CD8-positive, alpha-beta memory T cell (primary cell): ENCODE measurements around the gene VSTM1. TPM values are rescaled to one million over a fixed set of nuclear protein-coding genes. Genes with fewer than 3 reads are reported as not detected.
"Not testable (repeated sequence)": the region's sequence is repeated elsewhere in the genome, so short reads cannot be mapped to it uniquely, and the experiment has no call there.

ENCODE experiments used
- CTCF ChIA-PET: fragments of 350-600 bp; sonication (Branson Sonifier 250); formaldehyde crosslinking; loops from one replicate; lab custom pipeline; 2021; ENCODE audit warnings: antibody characterized with exemption; lab: Charles Lee
- POLR2A ChIA-PET: fragments of 350-600 bp; sonication (Branson Sonifier 250); formaldehyde crosslinking; loops from one replicate; lab custom pipeline; 2021; ENCODE audit warnings: antibody characterized with exemption; lab: Charles Lee
- DNase-seq, 5 donors: peaks; one replicate each; pipeline versions ENCODE4 v3.0.0 to v3.0.0-alpha.2; 2020 to 2022; ENCODE audit warnings: mixed read lengths in 1 of 5
- H3K27ac ChIP-seq: one replicate; pipeline ENCODE4 v1.7.0; 2013; ENCODE audit warnings: low read depth, mild to moderate bottlenecking, low read length, moderate library complexity
- H3K27me3 ChIP-seq: 2 replicates; pipeline ENCODE4 v1.7.0; 2013; ENCODE audit warnings: low read length, mild to moderate bottlenecking; ENCODE audit not compliant: insufficient read depth, poor library complexity, severe bottlenecking
- H3K36me3 ChIP-seq: 2 replicates; pipeline ENCODE4 v1.7.0; 2013; ENCODE audit warnings: mild to moderate bottlenecking, low read length, moderate library complexity; ENCODE audit not compliant: insufficient read depth
- H3K4me1 ChIP-seq: 2 replicates; pipeline ENCODE4 v1.7.0; 2013; ENCODE audit warnings: mild to moderate bottlenecking, low read length, moderate library complexity; ENCODE audit not compliant: insufficient read depth
- H3K4me3 ChIP-seq: 2 replicates; pipeline ENCODE4 v1.7.0; 2013; ENCODE audit warnings: mild to moderate bottlenecking, low read length
- H3K9me3 ChIP-seq: 2 replicates; pipeline ENCODE4 v1.7.0; 2013; ENCODE audit warnings: mild to moderate bottlenecking, low read length
- H3K27ac Mint-ChIP-seq, 8 donors: one replicate each; pipeline ENCODE4 v1.8.0; 2020 to 2021; ENCODE audit warnings: mixed read lengths in 8 of 8, mild to moderate bottlenecking in 6 of 8, inconsistent platforms in 3 of 8, moderate library complexity in 3 of 8
- H3K27me3 Mint-ChIP-seq, 2 donors: one replicate each; pipeline ENCODE4 v1.8.0; 2020 to 2021; ENCODE audit warnings: mixed read lengths in 2 of 2, mild to moderate bottlenecking in 1 of 2, moderate library complexity in 1 of 2
- H3K36me3 Mint-ChIP-seq, 3 donors: one replicate each; pipeline ENCODE4 v1.8.0; 2020 to 2021; ENCODE audit warnings: mixed read lengths in 3 of 3, inconsistent platforms in 1 of 3, mild to moderate bottlenecking in 1 of 3
- H3K4me1 Mint-ChIP-seq, 3 donors: one replicate each; pipeline ENCODE4 v1.8.0; 2020 to 2021; ENCODE audit warnings: mixed read lengths in 3 of 3, inconsistent platforms in 1 of 3, mild to moderate bottlenecking in 1 of 3
- H3K4me3 Mint-ChIP-seq, 7 donors: one replicate each; pipeline ENCODE4 v1.8.0; 2020 to 2021; ENCODE audit warnings: mixed read lengths in 7 of 7, mild to moderate bottlenecking in 6 of 7, moderate library complexity in 4 of 7, inconsistent platforms in 2 of 7
- H3K9me3 Mint-ChIP-seq, 5 donors: one replicate each; pipeline ENCODE4 v1.8.0; 2020 to 2022; ENCODE audit warnings: mixed read lengths in 5 of 5, mild to moderate bottlenecking in 3 of 5, moderate library complexity in 2 of 5, inconsistent platforms in 1 of 5
- polyA plus RNA-seq: library from polyadenylated mRNA; unstranded; fragments of 300-500 nt; fragmentation: Illumina TruSeq; gene quantifications from one replicate; pipeline ENCODE4 v1.2.3, GENCODE V29; 2021
- total RNA-seq, 2 experiments: library from RNA; stranded (reverse); gene quantifications; one replicate each; pipeline ENCODE4 v1.2.3, GENCODE V29; 2021

Gene VSTM1
- total and polyA plus RNA-seq, 3 experiments from 2014 or later = not detected

DNA sequence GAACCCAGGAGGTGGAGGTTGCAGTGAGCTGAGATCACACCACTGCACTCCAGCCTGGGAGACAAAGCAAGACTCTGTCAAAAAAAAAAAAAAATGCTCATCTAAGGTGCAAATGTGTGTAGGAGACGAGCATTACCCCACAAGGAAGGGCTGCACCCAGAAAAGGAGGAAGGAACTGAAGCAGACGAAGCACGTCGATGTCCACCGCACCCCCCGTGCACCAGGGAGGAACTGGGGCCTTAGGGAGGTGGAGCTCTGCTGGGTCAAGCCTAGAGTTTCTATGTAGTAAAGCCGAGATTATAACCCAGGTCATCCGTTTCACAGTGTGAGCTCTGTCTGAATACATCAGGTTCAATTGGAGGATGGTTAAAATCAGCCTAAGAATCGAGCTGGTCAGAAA is 1.1 kb downstream of the VSTM1 start:
- ChIA-PET CTCF (no interaction called here), POLR2A (no interaction called here)
- Histone ChIP-seq H3K4me1 (no peaks in the 10 kb centered on the region), H3K9me3 (no peaks in the 10 kb centered on the region), H3K27ac (no peak overlapping the region), H3K27me3 (no peaks in the 10 kb centered on the region), H3K36me3 (no peaks in the 10 kb centered on the region), H3K4me3 (no peak overlapping the region)
- Mint-ChIP-seq H3K27me3 (peaks cover 15 to 24% of the 10 kb centered on the region in 2 donors), H3K9me3 (no peaks in the 10 kb centered on the region), H3K36me3 (no peaks in the 10 kb centered on the region), H3K27ac (no peak overlapping the region), H3K4me1 (no peaks in the 10 kb centered on the region), H3K4me3 (no peak overlapping the region)
- DNase-seq = no peak

DNA sequence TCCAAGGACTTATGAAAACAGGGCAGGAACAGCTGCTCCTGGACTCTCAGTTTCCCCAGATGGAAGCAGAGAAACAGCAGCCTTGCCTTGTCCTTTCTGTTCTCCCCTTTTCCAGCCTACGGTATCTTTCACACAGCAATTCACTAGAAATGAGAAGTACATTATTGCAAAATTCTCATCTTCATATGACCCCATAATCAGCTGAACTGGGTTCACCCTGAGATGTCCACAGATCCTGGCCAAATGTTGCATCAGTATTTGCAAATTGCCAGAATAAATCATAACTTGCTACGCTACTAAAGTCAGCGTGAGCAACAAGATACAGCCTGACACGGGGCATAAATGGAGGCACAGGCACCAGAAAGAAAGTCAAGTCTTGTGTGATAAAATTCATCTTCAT is 16.1 kb downstream of the VSTM1 start:
- peaks cover 12 to 49% of the 10 kb centered on the region in 2 donors for H3K27me3 Mint-ChIP-seq

DNA sequence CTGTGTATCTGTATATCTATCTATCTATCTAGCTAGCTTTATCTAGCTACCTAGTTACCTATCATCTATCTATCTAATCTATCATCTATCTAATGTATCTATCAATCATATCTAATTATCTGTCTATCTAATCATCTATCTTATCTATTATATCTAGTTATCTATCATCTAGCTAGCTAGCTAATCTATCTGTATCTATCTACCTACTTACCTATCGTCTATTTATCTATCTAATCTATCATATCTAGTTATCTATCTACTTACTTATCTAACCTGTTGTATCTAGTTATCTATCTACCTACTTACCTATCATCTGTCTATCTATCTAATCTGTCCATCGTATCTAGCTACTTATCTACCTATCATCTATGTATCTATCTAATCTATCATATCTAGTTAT is 17.9 kb downstream of the VSTM1 start:
- Mint-ChIP-seq H3K27me3 (peaks cover 12 to 52% of the 10 kb centered on the region in 2 donors), H3K9me3 (peaks cover 0 to 3% (median 0%) of the 10 kb centered on the region in 5 donors), H3K4me3 (no peak overlapping the region), H3K36me3 (no peaks in the 10 kb centered on the region), H3K27ac (no peak overlapping the region), H3K4me1 (no peaks in the 10 kb centered on the region)
- no peak for DNase-seq
- Histone ChIP-seq H3K27ac (no peak overlapping the region), H3K4me3 (no peak overlapping the region), H3K27me3 (no peaks in the 10 kb centered on the region), H3K4me1 (no peaks in the 10 kb centered on the region), H3K36me3 (no peaks in the 10 kb centered on the region), H3K9me3 (no peaks in the 10 kb centered on the region)
- POLR2A ChIA-PET = no interaction called here
- CTCF ChIA-PET = no interaction called here

More for the DNA sequence above, 16.1 kb downstream of the VSTM1 start:
- POLR2A ChIA-PET = no interaction called here
- Histone ChIP-seq H3K4me1 (no peaks in the 10 kb centered on the region), H3K4me3 (no peak overlapping the region), H3K9me3 (no peaks in the 10 kb centered on the region), H3K36me3 (no peaks in the 10 kb centered on the region), H3K27ac (no peak overlapping the region), H3K27me3 (no peaks in the 10 kb centered on the region)
- Mint-ChIP-seq H3K36me3 (no peaks in the 10 kb centered on the region), H3K9me3 (peaks cover 0 to 3% (median 0%) of the 10 kb centered on the region in 5 donors), H3K4me3 (no peak overlapping the region), H3K4me1 (no peaks in the 10 kb centered on the region), H3K27ac (no peak overlapping the region)
- CTCF ChIA-PET = no interaction called here
- no peak for DNase-seq

- POLR2A ChIA-PET = no interaction called here
- H3K36me3 Mint-ChIP-seq = no peaks in the 10 kb centered on the region
Observed at GRCh38 chr19:54042989-54043388, 20.7 kb downstream of the VSTM1 start.

GRCh38 chr19:54041969-54042606 is 21.6 kb downstream of the VSTM1 start:
- Mint-ChIP-seq H3K9me3 (no peaks in the 10 kb centered on the region), H3K27ac (no peak overlapping the region), H3K4me3 (no peak overlapping the region), H3K27me3 (peaks cover 9 to 49% of the 10 kb centered on the region in 2 donors), H3K4me1 (no peaks in the 10 kb centered on the region), H3K36me3 (no peaks in the 10 kb centered on the region)
- H3K4me3 ChIP-seq = no peak overlapping the region
- POLR2A ChIA-PET = no interaction called here
- H3K36me3 ChIP-seq = no peaks in the 10 kb centered on the region
- no peaks in the 10 kb centered on the region for H3K27me3 ChIP-seq
- no peak overlapping the region for H3K27ac ChIP-seq
- CTCF ChIA-PET = no interaction called here
- no peak for DNase-seq
- no peaks in the 10 kb centered on the region for H3K4me1 ChIP-seq
- H3K9me3 ChIP-seq = no peaks in the 10 kb centered on the region

More at GRCh38 chr19:54042989-54043388, 20.7 kb downstream of the VSTM1 start:
- no peaks in the 10 kb centered on the region for H3K9me3 ChIP-seq
- Mint-ChIP-seq H3K4me3 (no peak overlapping the region), H3K27me3 (peaks cover 10 to 47% of the 10 kb centered on the region in 2 donors), H3K27ac (no peak overlapping the region), H3K9me3 (no peaks in the 10 kb centered on the region), H3K4me1 (no peaks in the 10 kb centered on the region)
- no peak for DNase-seq
- no peaks in the 10 kb centered on the region for H3K4me1 ChIP-seq
- no peak overlapping the region for H3K4me3 ChIP-seq
- H3K27ac ChIP-seq = no peak overlapping the region
- CTCF ChIA-PET = interaction anchor here (1.2 kb wide), 1 partner anchor 13 kb away, joined by 3 read pairs; no protein-coding TSS in a partner anchor
- H3K27me3 ChIP-seq = no peaks in the 10 kb centered on the region
- H3K36me3 ChIP-seq = no peaks in the 10 kb centered on the region

DNA sequence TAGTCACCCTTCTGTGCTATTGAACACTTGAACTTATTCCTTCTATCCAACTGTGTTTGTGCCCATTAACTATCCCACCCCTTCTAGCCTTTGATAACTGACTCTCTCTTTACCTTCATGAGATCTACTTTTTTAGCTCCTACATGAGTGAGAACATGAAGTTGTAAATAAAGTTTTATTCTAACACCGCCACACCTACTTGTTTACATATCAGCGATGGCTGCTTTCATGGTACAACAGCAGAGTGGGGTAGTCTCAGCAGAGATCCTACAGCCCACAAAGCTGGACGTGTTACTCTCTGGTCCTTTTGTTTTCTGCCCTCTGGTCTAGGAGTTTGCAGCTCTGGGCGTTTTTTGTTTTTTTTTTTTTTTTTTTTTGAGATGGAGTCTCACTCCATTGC is 23.7 kb downstream of the VSTM1 start:
- no peak overlapping the region for H3K4me3 Mint-ChIP-seq
- H3K27me3 Mint-ChIP-seq = peaks cover 11 to 39% of the 10 kb centered on the region in 2 donors
- no peaks in the 10 kb centered on the region for H3K9me3 Mint-ChIP-seq
- Histone ChIP-seq H3K4me1 (no peaks in the 10 kb centered on the region), H3K27ac (no peak overlapping the region), H3K27me3 (no peaks in the 10 kb centered on the region), H3K36me3 (no peaks in the 10 kb centered on the region), H3K9me3 (no peaks in the 10 kb centered on the region), H3K4me3 (no peak overlapping the region)
- H3K4me1 Mint-ChIP-seq = no peaks in the 10 kb centered on the region
- ChIA-PET CTCF (no interaction called here), POLR2A (no interaction called here)
- no peak overlapping the region for H3K27ac Mint-ChIP-seq
- no peaks in the 10 kb centered on the region for H3K36me3 Mint-ChIP-seq
- no peak for DNase-seq

DNA sequence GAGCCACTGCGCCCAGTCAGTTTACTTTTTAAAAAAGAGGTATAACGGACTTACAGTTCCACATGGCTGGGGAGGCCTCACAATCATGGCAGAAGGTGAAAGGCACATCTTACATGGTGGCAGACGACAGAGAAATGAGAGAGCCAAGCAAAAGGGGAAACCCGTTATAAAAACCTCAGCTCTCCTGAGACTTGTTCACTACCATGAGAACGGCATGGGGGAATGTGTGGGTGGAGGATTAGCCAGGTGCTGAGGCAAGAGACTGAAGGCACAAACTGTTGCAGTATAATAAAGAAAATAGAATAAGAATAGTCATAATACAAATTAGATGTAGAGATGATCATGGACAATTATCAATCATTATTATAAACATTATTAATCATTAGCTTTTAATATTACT is 27.2 kb downstream of the VSTM1 start:
- H3K4me3 Mint-ChIP-seq, H3K4me1 Mint-ChIP-seq, H3K4me1 ChIP-seq, H3K27ac ChIP-seq, H3K27ac Mint-ChIP-seq, H3K9me3 Mint-ChIP-seq, DNase-seq, H3K36me3 Mint-ChIP-seq, POLR2A ChIA-PET, H3K4me3 ChIP-seq, H3K9me3 ChIP-seq, H3K27me3 ChIP-seq, H3K36me3 ChIP-seq, CTCF ChIA-PET: not testable (repeated sequence)
- H3K27me3 Mint-ChIP-seq = peaks cover 12 to 24% of the 10 kb centered on the region in 2 donors

DNA sequence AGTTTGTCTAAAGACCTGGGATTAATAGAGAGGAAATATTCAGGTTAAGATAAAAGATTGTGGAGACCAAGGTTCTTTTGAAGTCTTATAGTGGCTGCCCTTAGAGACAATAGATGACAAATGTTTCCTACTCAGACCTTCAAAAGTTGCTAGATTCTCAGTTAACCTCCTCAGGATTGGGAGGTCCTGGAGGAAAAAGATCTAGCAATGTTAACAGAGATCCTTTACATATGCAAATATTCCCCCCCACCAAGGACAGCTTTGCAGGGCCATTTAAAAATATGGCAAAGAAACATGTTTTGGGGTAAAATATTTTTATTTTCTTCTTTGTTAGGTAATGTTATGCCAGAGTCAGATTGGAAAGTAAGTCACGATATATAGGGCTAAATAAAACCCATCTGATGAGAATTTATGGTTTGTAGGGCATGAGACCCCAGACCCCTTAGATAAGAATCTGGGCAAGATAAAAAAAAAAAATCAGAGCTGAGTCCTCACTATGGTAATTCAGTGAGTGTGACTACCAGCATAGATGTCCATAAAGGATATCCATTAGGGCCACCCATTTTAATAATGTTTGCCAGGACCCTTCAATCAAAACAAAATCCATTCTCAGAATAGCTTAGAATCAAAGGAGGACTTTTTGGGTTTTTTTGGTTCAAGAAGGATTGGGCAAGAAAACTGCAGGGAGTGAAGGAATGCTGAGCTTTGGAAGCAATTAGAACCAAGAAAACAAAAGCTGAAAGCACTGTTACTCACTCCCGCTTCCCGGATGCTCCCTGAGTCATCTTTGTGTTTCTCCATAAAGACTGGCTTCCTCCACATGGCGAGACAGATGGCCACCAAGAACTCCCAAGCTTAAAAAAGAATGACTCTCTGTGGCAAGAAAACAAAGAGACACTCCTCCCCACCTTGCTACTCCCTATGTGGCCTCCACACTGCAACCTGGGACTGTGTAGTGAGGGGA is 28.2 kb downstream of the VSTM1 start:
- Mint-ChIP-seq H3K27me3 (peaks cover 12 to 32% of the 10 kb centered on the region in 2 donors), H3K27ac (no peak overlapping the region), H3K4me1 (peaks cover 0 to 5% (median 0%) of the 10 kb centered on the region in 3 donors), H3K9me3 (no peaks in the 10 kb centered on the region), H3K4me3 (no peak overlapping the region), H3K36me3 (no peaks in the 10 kb centered on the region)
- H3K36me3 ChIP-seq = no peaks in the 10 kb centered on the region
- no peak for DNase-seq
- H3K27me3 ChIP-seq = no peaks in the 10 kb centered on the region
- no peak overlapping the region for H3K4me3 ChIP-seq
- ChIA-PET CTCF (no interaction called here), POLR2A (no interaction called here)
- H3K4me1 ChIP-seq = no peaks in the 10 kb centered on the region
- no peak overlapping the region for H3K27ac ChIP-seq
- no peaks in the 10 kb centered on the region for H3K9me3 ChIP-seq
